ENCODE measurements around the gene VSIG8. TPM values are rescaled to one million over a fixed set of nuclear protein-coding genes. Genes with fewer than 3 reads are reported as not detected.
"Not testable (repeated sequence)": the region's sequence is repeated elsewhere in the genome, so short reads cannot be mapped to it uniquely, and the experiment has no call there.

Gene VSIG8
- not detected in 2 replicates for total RNA-seq (ENCODE audit: low replicate concordance)

DNA sequence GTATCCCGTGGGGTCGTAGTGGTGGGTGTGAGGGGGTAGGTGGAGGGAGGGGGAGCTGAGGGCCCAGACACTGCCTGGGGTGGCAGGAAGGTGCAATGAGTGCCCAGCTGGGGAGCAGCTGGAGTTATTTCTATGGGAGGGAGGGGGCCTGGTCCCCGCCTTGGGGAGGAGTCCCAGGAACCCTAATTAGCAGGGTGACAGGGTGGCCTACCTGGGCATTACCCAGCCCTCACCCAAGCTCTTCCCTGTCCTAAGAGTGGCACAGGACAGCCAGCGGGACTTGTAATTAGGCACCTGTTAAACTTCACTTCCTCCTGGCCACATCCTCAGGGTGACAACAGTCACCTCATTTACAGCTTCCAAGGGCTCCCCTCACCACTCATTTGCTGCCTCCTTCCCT is at the start of gene VSIG8:
Gene VSIG8 (minus strand): TSS at position 101 of the 400 bp plus-strand sequence. CDS start 136 bp downstream, outside the sequence.
- no peak within 1 kb of the TSS for H3K4me3 ChIP-seq (ENCODE audit: low read depth, low read length)
- TF ChIP-seq, protein P1, sequence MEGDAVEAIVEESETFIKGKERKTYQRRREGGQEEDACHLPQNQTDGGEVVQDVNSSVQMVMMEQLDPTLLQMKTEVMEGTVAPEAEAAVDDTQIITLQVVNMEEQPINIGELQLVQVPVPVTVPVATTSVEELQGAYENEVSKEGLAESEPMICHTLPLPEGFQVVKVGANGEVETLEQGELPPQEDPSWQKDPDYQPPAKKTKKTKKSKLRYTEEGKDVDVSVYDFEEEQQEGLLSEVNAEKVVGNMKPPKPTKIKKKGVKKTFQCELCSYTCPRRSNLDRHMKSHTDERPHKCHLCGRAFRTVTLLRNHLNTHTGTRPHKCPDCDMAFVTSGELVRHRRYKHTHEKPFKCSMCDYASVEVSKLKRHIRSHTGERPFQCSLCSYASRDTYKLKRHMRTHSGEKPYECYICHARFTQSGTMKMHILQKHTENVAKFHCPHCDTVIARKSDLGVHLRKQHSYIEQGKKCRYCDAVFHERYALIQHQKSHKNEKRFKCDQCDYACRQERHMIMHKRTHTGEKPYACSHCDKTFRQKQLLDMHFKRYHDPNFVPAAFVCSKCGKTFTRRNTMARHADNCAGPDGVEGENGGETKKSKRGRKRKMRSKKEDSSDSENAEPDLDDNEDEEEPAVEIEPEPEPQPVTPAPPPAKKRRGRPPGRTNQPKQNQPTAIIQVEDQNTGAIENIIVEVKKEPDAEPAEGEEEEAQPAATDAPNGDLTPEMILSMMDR (IDR thresholded peaks at IDR 0.05; ENCODE audit: insufficient read depth, low read length), result no peak
- no peak for DNase-seq (ENCODE audit: low read depth)

DNA sequence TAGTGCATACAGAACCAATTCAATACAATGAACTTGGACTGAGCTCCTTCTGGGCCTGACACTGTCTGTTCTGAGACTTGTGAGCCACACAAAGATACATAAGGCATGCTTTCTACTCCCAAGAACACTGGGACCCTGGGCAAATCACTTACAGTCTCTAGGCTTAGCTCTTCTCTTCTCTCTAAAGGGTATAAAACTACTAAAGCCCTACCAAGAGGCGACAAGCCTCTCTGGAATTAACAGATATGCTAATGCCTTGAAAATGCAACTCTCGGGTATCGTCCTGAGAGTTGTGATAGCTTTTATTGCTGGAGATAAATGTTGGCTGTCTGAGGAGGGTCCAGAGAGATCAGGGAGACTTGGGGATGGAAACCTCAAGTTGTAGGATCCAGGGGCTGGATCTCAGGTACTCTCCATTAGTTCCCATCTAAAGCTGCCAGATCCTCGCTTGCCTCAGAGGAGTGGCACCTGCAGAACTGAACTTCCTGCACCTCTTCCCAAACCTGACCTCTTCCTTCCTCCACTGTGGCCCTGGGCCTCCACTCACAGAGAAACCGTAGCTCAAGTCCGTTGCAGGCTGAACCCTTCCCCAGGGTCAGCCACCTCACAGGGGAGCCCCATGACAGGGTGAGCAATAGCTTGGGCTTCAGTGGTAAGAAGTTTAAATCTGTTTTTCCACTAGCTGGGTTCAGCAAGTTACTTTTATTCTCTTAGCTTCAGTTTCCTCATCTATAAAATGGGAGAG is 49.0 kb upstream of the VSIG8 start:
- TF ChIP-seq, protein P1 (IDR thresholded peaks at IDR 0.05; ENCODE audit: insufficient read depth, low read length), result no peak
- DNase-seq (ENCODE audit: low read depth), result no peak
- H3K4me3 ChIP-seq (ENCODE audit: low read depth, low read length), result no peak overlapping the region

GRCh38 chr1:159908031-159908940 is 45.8 kb upstream of the VSIG8 start:
- no peak for DNase-seq (ENCODE audit: low read depth)
- no peak overlapping the region for H3K4me3 ChIP-seq (ENCODE audit: low read depth, low read length)

GRCh38 chr1:159906960-159907359 is 44.5 kb upstream of the VSIG8 start:
- DNase-seq (ENCODE audit: low read depth), result no peak
- TF ChIP-seq, protein P1 (IDR thresholded peaks at IDR 0.05; ENCODE audit: insufficient read depth, low read length), result no peak
- no peak overlapping the region for H3K4me3 ChIP-seq (ENCODE audit: low read depth, low read length)

More at GRCh38 chr1:159908031-159908940, 45.8 kb upstream of the VSIG8 start:
- TF ChIP-seq, protein P1 (IDR thresholded peaks at IDR 0.05; ENCODE audit: insufficient read depth, low read length), result no peak

DNA sequence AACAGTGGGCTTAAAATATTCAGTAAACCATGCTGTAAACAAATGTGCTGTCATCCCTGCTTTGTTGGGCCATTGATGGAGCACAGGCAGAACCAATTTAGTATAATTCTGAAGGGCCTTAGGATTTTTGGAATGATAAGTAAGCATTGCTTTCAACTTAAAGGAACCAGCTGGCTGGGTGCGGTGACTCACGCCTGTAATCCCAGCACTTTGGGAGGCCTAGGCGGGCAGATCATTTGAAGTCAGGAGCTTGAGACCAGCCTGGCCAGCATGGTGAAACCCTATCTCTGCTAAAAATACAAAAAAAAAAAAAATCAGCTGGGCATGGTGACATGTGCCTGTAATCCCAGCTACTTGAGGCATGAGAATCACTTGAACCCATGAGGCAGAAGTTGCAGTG is 41.6 kb upstream of the VSIG8 start:
- not testable (repeated sequence) for H3K4me3 ChIP-seq (ENCODE audit: low read depth, low read length); DNase-seq (ENCODE audit: low read depth)

- no peak for DNase-seq (ENCODE audit: low read depth)
- TF ChIP-seq, protein P1 (IDR thresholded peaks at IDR 0.05; ENCODE audit: insufficient read depth, low read length), result no peak
Measured at GRCh38 chr1:159902541-159902940, 40.1 kb upstream of the VSIG8 start.

More at GRCh38 chr1:159902541-159902940, 40.1 kb upstream of the VSIG8 start:
- no peak overlapping the region for H3K4me3 ChIP-seq (ENCODE audit: low read depth, low read length)
